Endothelial cell of umbilical vein (primary cell): ENCODE data around the gene CYP46A1. TPM values are rescaled to one million over a fixed set of nuclear protein-coding genes. Genes with fewer than 3 reads are reported as not detected.
A peak's percentile ranks its signal among the peaks of the same experiment; 100 is the strongest.

Source experiments
- BruUV-seq: library from RNA; stranded (reverse); fragments of 400-500 nt; replicated peaks from 2 replicates; lab custom pipeline; 2021; lab: Mats Ljungman, UMichigan
- CTCF ChIA-PET: fragments of 300-600, 350-600 bp; sonication (Branson Sonifier 250); formaldehyde crosslinking; loops from one replicate; lab custom pipeline; 2021; ENCODE audit warnings: antibody characterized with exemption, inconsistent platforms; lab: Charles Lee
- POLR2A ChIA-PET: fragments of 300-600, 350-600 bp; sonication (Branson Sonifier 250); formaldehyde crosslinking; loops from one replicate; lab custom pipeline; 2021; ENCODE audit warnings: antibody characterized with exemption, inconsistent platforms; lab: Charles Lee
- DNase-seq: peaks from one replicate; pipeline ENCODE4 v3.0.0-alpha.2; 2011; ENCODE audit warnings: low read depth, low spot score
- FAIRE-seq: peaks from 2 replicates; lab custom pipeline; 2011; peaks lifted over from hg19 to GRCh38; lab: Jason Lieb, UNC
- H2AFZ ChIP-seq: 2 replicates; pipeline ENCODE4 v1.6.0; 2012; ENCODE audit warnings: low read depth, low read length, control low read depth, inconsistent platforms
- H3K27ac ChIP-seq: 2 replicates; pipeline ENCODE4 v1.5.1; 2011; ENCODE audit warnings: low read depth, mild to moderate bottlenecking, control low read depth, low read length, moderate library complexity; ENCODE audit not compliant: insufficient read depth
- H3K27me3 ChIP-seq, 2 experiments: 2 replicates each; pipeline versions ENCODE4 v1.6.0 to v1.6.1; 2011; ENCODE audit warnings: low read length in 2 of 2, mixed read lengths in 1 of 2; ENCODE audit not compliant: control insufficient read depth in 2 of 2, insufficient read depth in 2 of 2
- H3K36me3 ChIP-seq, 2 experiments: 2 replicates in 1 of 2; 3 replicates in 1 of 2; pipeline ENCODE4 v1.5.1; 2011; ENCODE audit warnings: low read length in 2 of 2, mild to moderate bottlenecking in 1 of 2, moderate library complexity in 1 of 2; ENCODE audit not compliant: control insufficient read depth in 2 of 2, insufficient read depth in 2 of 2; ENCODE audit errors: extremely low read depth in 1 of 2
- H3K4me1 ChIP-seq: 3 replicates; pipeline ENCODE4 v1.5.1; 2011; ENCODE audit warnings: mild to moderate bottlenecking, low read length; ENCODE audit not compliant: control insufficient read depth, insufficient read depth; ENCODE audit errors: extremely low read depth
- H3K4me2 ChIP-seq: 2 replicates; pipeline ENCODE4 v1.6.1; 2011; ENCODE audit warnings: low read length, control low read depth, mixed read lengths; ENCODE audit not compliant: insufficient read depth
- H3K4me3 ChIP-seq, 3 experiments: fragments of 200-600 bp in 1 of 3; sonication (generic), shearing (Covaris generic) in 1 of 3; replicated peaks in 1 of 3; 2 replicates each; pipeline ENCODE4 v1.5.1; 2011 to 2016; ENCODE audit warnings: control low read depth in 3 of 3, low read length in 3 of 3, mild to moderate bottlenecking in 2 of 3, inconsistent platforms in 1 of 3, low read depth in 1 of 3, moderate library complexity in 1 of 3; ENCODE audit not compliant: insufficient read depth in 1 of 3
- H3K79me2 ChIP-seq: 2 replicates; pipeline ENCODE4 v1.6.0; 2012; ENCODE audit warnings: low read length, inconsistent platforms; ENCODE audit not compliant: control insufficient read depth, insufficient read depth
- H3K9ac ChIP-seq: replicated peaks from 2 replicates; pipeline ENCODE3; 2011; ENCODE audit warnings: low read length, control low read depth; ENCODE audit not compliant: insufficient read depth; ENCODE audit errors: extremely low read depth
- H3K9me1 ChIP-seq: replicated peaks from 3 replicates; pipeline ENCODE4 v1.6.0; 2011; ENCODE audit warnings: mild to moderate bottlenecking, low read length; ENCODE audit not compliant: control insufficient read depth, insufficient read depth; ENCODE audit errors: extremely low read depth
- H3K9me3 ChIP-seq: replicated peaks from 2 replicates; pipeline ENCODE4 v1.5.1; 2012; ENCODE audit warnings: low read length, inconsistent platforms; ENCODE audit not compliant: control insufficient read depth, insufficient read depth
- H4K20me1 ChIP-seq: replicated peaks from 2 replicates; pipeline ENCODE3; 2011; ENCODE audit warnings: mild to moderate bottlenecking, low read length; ENCODE audit not compliant: control insufficient read depth, insufficient read depth; ENCODE audit errors: extremely low read depth
- EZH2 ChIP-seq: IDR thresholded peaks from 2 replicates; pipeline ENCODE4 v1.6.1; 2012; ENCODE audit warnings: borderline replicate concordance, low read depth, mild to moderate bottlenecking, moderate library complexity, low read length, inconsistent platforms; ENCODE audit not compliant: severe bottlenecking
- FOS ChIP-seq: IDR thresholded peaks from 2 replicates; pipeline ENCODE4 v1.6.1; 2011; ENCODE audit warnings: mild to moderate bottlenecking, low read length, moderate library complexity, borderline replicate concordance; ENCODE audit not compliant: insufficient read depth
- GATA2 ChIP-seq: IDR thresholded peaks from 2 replicates; pipeline ENCODE4 v1.7.0; 2011; ENCODE audit warnings: low read depth, mild to moderate bottlenecking, moderate library complexity, mixed read lengths, low read length; ENCODE audit not compliant: insufficient read length, insufficient read depth
- JUN ChIP-seq: IDR thresholded peaks from 2 replicates; pipeline ENCODE4 v1.6.1; 2011; ENCODE audit warnings: borderline replicate concordance, low read depth; ENCODE audit not compliant: insufficient read length, insufficient read depth
- MAX ChIP-seq: IDR thresholded peaks from 2 replicates; pipeline ENCODE4 v1.6.1; 2011; ENCODE audit not compliant: insufficient read depth, insufficient read length
- MYC ChIP-seq: IDR thresholded peaks from one replicate; pipeline ENCODE4 v1.6.1; 2011; ENCODE audit warnings: mild to moderate bottlenecking, low read depth, low read length
- POLR2A ChIP-seq: IDR thresholded peaks from 2 replicates; pipeline ENCODE4 v1.6.1; 2012; ENCODE audit warnings: low read depth, mild to moderate bottlenecking, control low read depth, low read length
- POLR2AphosphoS5 ChIP-seq: IDR thresholded peaks from 2 replicates; pipeline ENCODE4 v1.6.1; 2012; ENCODE audit warnings: low read depth, mild to moderate bottlenecking, control low read depth, low read length, moderate library complexity; ENCODE audit not compliant: insufficient read depth
- dilution Hi-C: fragments of 300-500 bp; cut with MboI; formaldehyde crosslinking; loops from one replicate; pipeline ENCODE4 v1.15.0; 2019; ENCODE audit warnings: low sequenced_read_pairs; ENCODE audit not compliant: extremely low pct_ligation_motif_present
- intact Hi-C: fragments of 100-400 bp; cut with micrococcal nuclease; formaldehyde crosslinking; loops from one replicate; pipeline ENCODE4 v1.10.0; 2022
- polyA plus RNA-seq, 4 experiments: library from polyadenylated mRNA; depleted of rRNA in 3 of 4; stranded (reverse) in 3 of 4; unstranded in 1 of 4; fragments of >200 nt; gene quantifications; 2 replicates each; pipeline versions ENCODE4 v1.2.1 to v1.2.3, GENCODE V29; 2011 to 2012; ENCODE audit warnings: missing spikeins in 1 of 4
- total RNA-seq: library from RNA; stranded (reverse); gene quantifications from 2 replicates; pipeline ENCODE4 v1.2.3, GENCODE V29; 2021
- TF ChIP-seq, protein P1 (sequence below), 2 donors: IDR thresholded peaks; 1 replicate in 1 of 2; 2 replicates in 1 of 2; pipeline ENCODE4 v1.5.1; 2011; ENCODE audit warnings: low read length in 2 of 2, mild to moderate bottlenecking in 2 of 2, moderate library complexity in 2 of 2, control low read depth in 1 of 2, inconsistent platforms in 1 of 2, low read depth in 1 of 2; ENCODE audit not compliant: insufficient read depth in 1 of 2; ENCODE audit errors: extremely low read depth in 1 of 2

Gene CYP46A1
- total and polyA plus RNA-seq, 2 donors (not counting 3 experiments of a cell fraction or from before 2014, with no cell fraction given): 0.03 to 0.24 TPM

DNA sequence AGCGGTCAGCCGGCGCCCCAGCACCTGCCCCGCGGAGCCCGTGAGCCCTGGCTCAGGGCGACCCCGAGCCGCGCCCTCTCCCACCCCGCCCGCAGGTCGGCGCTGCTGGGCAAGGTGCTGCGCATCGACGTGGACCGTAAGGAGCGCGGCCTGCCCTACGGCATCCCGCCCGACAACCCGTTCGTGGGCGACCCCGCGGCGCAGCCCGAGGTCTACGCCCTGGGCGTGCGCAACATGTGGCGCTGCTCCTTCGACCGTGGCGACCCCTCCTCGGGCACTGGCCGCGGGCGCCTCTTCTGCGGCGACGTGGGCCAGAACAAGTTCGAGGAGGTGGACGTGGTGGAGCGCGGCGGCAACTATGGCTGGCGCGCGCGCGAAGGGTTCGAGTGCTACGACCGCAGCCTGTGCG lies 24.8 kb upstream of the CYP46A1 start:
- no peak for FAIRE-seq
- Histone ChIP-seq H3K27ac (no peak overlapping the region), H3K4me2 (no peak overlapping the region), H3K79me2 (no peaks in the 10 kb centered on the region), H3K9me3 (no peaks in the 10 kb centered on the region), H3K9me1 (no peaks in the 10 kb centered on the region), H3K4me3 (no peak overlapping the region), H3K4me1 (no peaks in the 10 kb centered on the region), H3K9ac (no peak overlapping the region), H3K27me3 (peaks cover 38 to 45% of the 10 kb centered on the region in 2 experiments), H2AFZ (no peak overlapping the region), H3K36me3 (no peaks in the 10 kb centered on the region), H4K20me1 (no peaks in the 10 kb centered on the region)
- ChIA-PET POLR2A (no interaction called here), CTCF (interaction anchor here (1.4 kb wide), 1 partner anchor 18 kb away, joined by 3 read pairs; no protein-coding TSS in a partner anchor)
- no peak for DNase-seq
- intact Hi-C loops: no loop called here
- no TSS peak for BruUV-seq
- TF ChIP-seq EZH2 (peak; percentile 95), POLR2A (no peak), POLR2AphosphoS5 (no peak), MYC (no peak), GATA2 (no peak), FOS (no peak), MAX (no peak), JUN (no peak)
- TF ChIP-seq, protein P1, sequence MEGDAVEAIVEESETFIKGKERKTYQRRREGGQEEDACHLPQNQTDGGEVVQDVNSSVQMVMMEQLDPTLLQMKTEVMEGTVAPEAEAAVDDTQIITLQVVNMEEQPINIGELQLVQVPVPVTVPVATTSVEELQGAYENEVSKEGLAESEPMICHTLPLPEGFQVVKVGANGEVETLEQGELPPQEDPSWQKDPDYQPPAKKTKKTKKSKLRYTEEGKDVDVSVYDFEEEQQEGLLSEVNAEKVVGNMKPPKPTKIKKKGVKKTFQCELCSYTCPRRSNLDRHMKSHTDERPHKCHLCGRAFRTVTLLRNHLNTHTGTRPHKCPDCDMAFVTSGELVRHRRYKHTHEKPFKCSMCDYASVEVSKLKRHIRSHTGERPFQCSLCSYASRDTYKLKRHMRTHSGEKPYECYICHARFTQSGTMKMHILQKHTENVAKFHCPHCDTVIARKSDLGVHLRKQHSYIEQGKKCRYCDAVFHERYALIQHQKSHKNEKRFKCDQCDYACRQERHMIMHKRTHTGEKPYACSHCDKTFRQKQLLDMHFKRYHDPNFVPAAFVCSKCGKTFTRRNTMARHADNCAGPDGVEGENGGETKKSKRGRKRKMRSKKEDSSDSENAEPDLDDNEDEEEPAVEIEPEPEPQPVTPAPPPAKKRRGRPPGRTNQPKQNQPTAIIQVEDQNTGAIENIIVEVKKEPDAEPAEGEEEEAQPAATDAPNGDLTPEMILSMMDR (IDR thresholded peaks at IDR 0.05; ENCODE audit: extremely low read depth in 1 of 2, insufficient read depth in 1 of 2, low read depth in 1 of 2, low read length in 2 of 2): peak in 1 of 2 donors; percentile 27
- dilution Hi-C loops: no loop called here
